Left ventricle myocardium inferior (tissue), 1 donor: ENCODE measurements around the gene VAMP4. TPM values are rescaled to one million over a fixed set of nuclear protein-coding genes. Genes with fewer than 3 reads are reported as not detected.

Source experiments
- DNase-seq: peaks from one replicate; pipeline ENCODE4 v3.0.0-alpha.2; 2020
- H3K27ac ChIP-seq: fragments of 200-600 bp; replicated peaks from 2 replicates; pipeline ENCODE4 v1.8.0; 2021
- H3K27me3 ChIP-seq: fragments of 200-600 bp; 2 replicates; pipeline ENCODE4 v1.8.0; 2021; ENCODE audit warnings: low read depth
- H3K36me3 ChIP-seq: fragments of 200-600 bp; 2 replicates; pipeline ENCODE4 v1.8.0; 2021
- H3K4me1 ChIP-seq: fragments of 200-600 bp; 2 replicates; pipeline ENCODE4 v1.8.0; 2021
- H3K4me3 ChIP-seq: fragments of 200-600 bp; 2 replicates; pipeline ENCODE4 v1.8.0; 2021; ENCODE audit warnings: mild to moderate bottlenecking, moderate library complexity
- H3K9me3 ChIP-seq: fragments of 200-600 bp; replicated peaks from 2 replicates; pipeline ENCODE4 v1.8.0; 2021
- CTCF ChIP-seq: fragments of 200-600 bp; IDR thresholded peaks from 2 replicates; pipeline ENCODE4 v1.8.0; 2021; ENCODE audit warnings: antibody characterized with exemption, mild to moderate bottlenecking, borderline replicate concordance
- intact Hi-C: fragments of 100-400 bp; cut with micrococcal nuclease; formaldehyde crosslinking; loops from one replicate; pipeline ENCODE4 v1.11.0; 2022
- total RNA-seq: library from RNA; stranded (reverse); fragmentation: NEBNext Ultra II Directional; extraction: Animal tissue kit (Norgen Biotek cat#: 25700); gene quantifications from one replicate; pipeline ENCODE4 v1.2.1, GENCODE V29; 2021
- donor health status: DM: no; HTN: yes; CAD: no; lungs with severe emphysema.

The VAMP4 gene
- total RNA-seq, 1 donor from 2014 or later, result 8.1 TPM

- no peak for TF ChIP-seq CTCF
- H3K4me3 ChIP-seq, result no peak overlapping the region
- H3K27ac ChIP-seq, result no peak overlapping the region
- H3K4me1 ChIP-seq, result peaks cover 3% of the 10 kb centered on the region
- no peaks in the 10 kb centered on the region for H3K9me3 ChIP-seq
- intact Hi-C loops, result no loop called here
- no peak for DNase-seq
- H3K36me3 ChIP-seq, result no peaks in the 10 kb centered on the region
- no peaks in the 10 kb centered on the region for H3K27me3 ChIP-seq
These were observed 6.8 kb upstream of the VAMP4 start for GRCh38 chr1:171748651-171749050.

- H3K9me3 ChIP-seq, result no peaks in the 10 kb centered on the region
- TF ChIP-seq CTCF, result no peak
- peaks cover 33% of the 10 kb centered on the region for H3K4me1 ChIP-seq
- no peaks in the 10 kb centered on the region for H3K36me3 ChIP-seq
- intact Hi-C loops, result no loop called here
- no peak overlapping the region for H3K27ac ChIP-seq
- H3K27me3 ChIP-seq, result no peaks in the 10 kb centered on the region
- H3K4me3 ChIP-seq, result no peak overlapping the region
- no peak for DNase-seq
These were observed 3.1 kb upstream of the VAMP4 start for GRCh38 chr1:171744986-171745385.

GRCh38 chr1:171743081-171743870 lies 1.4 kb upstream of the VAMP4 start:
- Histone ChIP-seq H3K36me3 (no peaks in the 10 kb centered on the region), H3K4me3 (peak overlapping the region; percentile 93), H3K27me3 (no peaks in the 10 kb centered on the region), H3K27ac (peak overlapping the region; percentile 97), H3K9me3 (no peaks in the 10 kb centered on the region), H3K4me1 (peaks cover 42% of the 10 kb centered on the region)
- intact Hi-C loops, result no loop called here
- DNase-seq, result no peak
- TF ChIP-seq CTCF, result no peak

- peak; percentile 20 for DNase-seq
- peak overlapping the region; percentile 93 for H3K4me3 ChIP-seq
These were observed 685 bp upstream of the VAMP4 start for GRCh38 chr1:171742577-171742922.

More at GRCh38 chr1:171742577-171742922, 685 bp upstream of the VAMP4 start:
- no peak for TF ChIP-seq CTCF
- peaks cover 42% of the 10 kb centered on the region for H3K4me1 ChIP-seq
- H3K27ac ChIP-seq, result peak overlapping the region; percentile 97
- H3K36me3 ChIP-seq, result peaks cover 6% of the 10 kb centered on the region
- H3K9me3 ChIP-seq, result no peaks in the 10 kb centered on the region
- H3K27me3 ChIP-seq, result no peaks in the 10 kb centered on the region
- intact Hi-C loops, result no loop called here
